GM23338 (cell line): ENCODE measurements around the gene CCL24.

ENCODE experiments used
- CTCF ChIP-seq, 2 experiments: fragments of 200-600 bp in 1 of 2; sonication (generic) in 1 of 2; conservative IDR thresholded peaks; 2 replicates each; pipeline versions ENCODE4 v1.5.1 to v1.6.1; 2016 to 2017; ENCODE audit warnings: antibody characterized with exemption in 2 of 2, low read depth in 2 of 2, mild to moderate bottlenecking in 2 of 2, moderate library complexity in 1 of 2
- EZH2 ChIP-seq: fragments of 200-600 bp; sonication (generic); IDR thresholded peaks from one replicate; pipeline ENCODE4 v1.8.0; 2017; ENCODE audit warnings: antibody characterized with exemption, mild to moderate bottlenecking, low read depth; ENCODE audit not compliant: unreplicated experiment
- EZH2phosphoT487 ChIP-seq: fragments of 200-600 bp; sonication (generic); IDR thresholded peaks from one replicate; pipeline ENCODE4 v1.8.1; 2018; ENCODE audit warnings: antibody characterized with exemption; ENCODE audit not compliant: unreplicated experiment
- JUNB ChIP-seq: IDR thresholded peaks from one replicate; pipeline ENCODE4 v1.6.1; 2016; ENCODE audit warnings: antibody characterized with exemption; ENCODE audit not compliant: unreplicated experiment
- NANOG ChIP-seq: IDR thresholded peaks from 2 replicates; pipeline ENCODE4 v1.6.1; 2016; ENCODE audit warnings: antibody characterized with exemption, borderline replicate concordance
- POLR2AphosphoS5 ChIP-seq: IDR thresholded peaks from 2 replicates; pipeline ENCODE4 v1.6.1; 2016; ENCODE audit warnings: antibody characterized with exemption, low read depth

GRCh38 chr7:75798770-75799169 lies 14.8 kb downstream of the CCL24 start:
- TF ChIP-seq POLR2AphosphoS5 = no peak
- no peak for TF ChIP-seq CTCF (conservative IDR thresholded peaks at IDR 0.05; ENCODE audit: low read depth in 2 of 2)
- no peak for TF ChIP-seq NANOG
- no peak for TF ChIP-seq EZH2
- no peak for TF ChIP-seq JUNB
- no peak for TF ChIP-seq EZH2phosphoT487
